Activated T-helper 1 cell treated with anti-CD3 and anti-CD28 coated beads, Interleukin-12 subunit alpha, Interleukin-12 subunit beta, Interleukin-2, Interleukin-4 antibody, amounts not matched to agents 30 ng/mL and 10 ng/mL and 1 ng/mL, durations not matched to agents 14 hours and 24 hours and 36 hours (primary cell): ENCODE data around the gene ZC3H12A. TPM values are rescaled to one million over a fixed set of nuclear protein-coding genes. Genes with fewer than 3 reads are reported as not detected.

Experiments used
- DNase-seq: peaks from one replicate; pipeline ENCODE4 v3.0.0; 2021; ENCODE audit warnings: low spot score
- H3K27ac Mint-ChIP-seq: one replicate; pipeline ENCODE4 v1.8.0; 2021; ENCODE audit warnings: mild to moderate bottlenecking, mixed read lengths
- H3K27me3 Mint-ChIP-seq: one replicate; pipeline ENCODE4 v1.8.0; 2022; ENCODE audit warnings: mild to moderate bottlenecking, moderate library complexity, mixed read lengths; ENCODE audit not compliant: insufficient read depth
- H3K36me3 Mint-ChIP-seq: one replicate; pipeline ENCODE4 v1.8.0; 2021; ENCODE audit warnings: low read depth, mixed read lengths
- H3K4me1 Mint-ChIP-seq: one replicate; pipeline ENCODE4 v1.8.0; 2021; ENCODE audit warnings: low read depth, mixed read lengths
- H3K4me3 Mint-ChIP-seq: one replicate; pipeline ENCODE4 v1.8.0; 2021; ENCODE audit warnings: mild to moderate bottlenecking, moderate library complexity, mixed read lengths
- H3K9me3 Mint-ChIP-seq: one replicate; pipeline ENCODE4 v1.8.0; 2021; ENCODE audit warnings: mixed read lengths
- intact Hi-C: fragments of 100-400 bp; cut with micrococcal nuclease; formaldehyde crosslinking; loops from one replicate; pipeline ENCODE4 v1.15.1; 2024
- total RNA-seq: library from RNA; stranded (reverse); gene quantifications from 2 replicates; pipeline ENCODE4 v1.2.3, GENCODE V29; 2022

Gene ZC3H12A
- total RNA-seq, 1 donor from 2014 or later, result 44.0 TPM

- Mint-ChIP-seq H3K4me1 (peaks cover 45% of the 10 kb centered on the region), H3K27ac (peak overlapping the region; percentile 76), H3K9me3 (no peaks in the 10 kb centered on the region), H3K36me3 (peaks cover 55% of the 10 kb centered on the region), H3K4me3 (peak overlapping the region; percentile 26), H3K27me3 (no peaks in the 10 kb centered on the region)
- intact Hi-C loops, result no loop called here
- no peak for DNase-seq
Measured at GRCh38 chr1:37482796-37483744, 8.7 kb downstream of the ZC3H12A start.

- DNase-seq, result no peak
- peaks cover 38% of the 10 kb centered on the region for H3K4me1 Mint-ChIP-seq
- H3K4me3 Mint-ChIP-seq, result no peak overlapping the region
- H3K27me3 Mint-ChIP-seq, result no peaks in the 10 kb centered on the region
- intact Hi-C loops, result no loop called here
- H3K27ac Mint-ChIP-seq, result peak overlapping the region; percentile 82
- no peaks in the 10 kb centered on the region for H3K9me3 Mint-ChIP-seq
- H3K36me3 Mint-ChIP-seq, result peaks cover 52% of the 10 kb centered on the region
Measured at GRCh38 chr1:37483785-37484184, 9.4 kb downstream of the ZC3H12A start.

- H3K36me3 Mint-ChIP-seq, result peaks cover 45% of the 10 kb centered on the region
- no peaks in the 10 kb centered on the region for H3K9me3 Mint-ChIP-seq
- peaks cover 31% of the 10 kb centered on the region for H3K4me1 Mint-ChIP-seq
- no peaks in the 10 kb centered on the region for H3K27me3 Mint-ChIP-seq
- intact Hi-C loops, result no loop called here
- H3K27ac Mint-ChIP-seq, result peak overlapping the region; percentile 82
- DNase-seq, result no peak
- no peak overlapping the region for H3K4me3 Mint-ChIP-seq
Measured at GRCh38 chr1:37484325-37485051, 10.1 kb downstream of the ZC3H12A start.

GRCh38 chr1:37485902-37486679 lies 11.7 kb downstream of the ZC3H12A start:
- Mint-ChIP-seq H3K27ac (no peak overlapping the region), H3K27me3 (no peaks in the 10 kb centered on the region), H3K4me1 (peaks cover 22% of the 10 kb centered on the region), H3K36me3 (peaks cover 41% of the 10 kb centered on the region), H3K4me3 (no peak overlapping the region), H3K9me3 (no peaks in the 10 kb centered on the region)
- no peak for DNase-seq
- intact Hi-C loops, result loop anchor here (2.0 kb wide), 1 partner anchor 29 kb away; the partner anchor contains the start of gene MEAF6

GRCh38 chr1:37486680-37487618 lies 12.6 kb downstream of the ZC3H12A start:
- intact Hi-C loops, result loop anchor here (1.0 to 2.0 kb wide), 3 partner anchors 9 to 32 kb away; partner anchors contain the start of gene MEAF6
- no peak overlapping the region for H3K4me3 Mint-ChIP-seq
- peaks cover 14% of the 10 kb centered on the region for H3K4me1 Mint-ChIP-seq
- H3K27ac Mint-ChIP-seq, result peak overlapping the region; percentile 68
- no peaks in the 10 kb centered on the region for H3K9me3 Mint-ChIP-seq
- DNase-seq, result peak; percentile 63
- no peaks in the 10 kb centered on the region for H3K27me3 Mint-ChIP-seq
- H3K36me3 Mint-ChIP-seq, result peaks cover 33% of the 10 kb centered on the region

DNA sequence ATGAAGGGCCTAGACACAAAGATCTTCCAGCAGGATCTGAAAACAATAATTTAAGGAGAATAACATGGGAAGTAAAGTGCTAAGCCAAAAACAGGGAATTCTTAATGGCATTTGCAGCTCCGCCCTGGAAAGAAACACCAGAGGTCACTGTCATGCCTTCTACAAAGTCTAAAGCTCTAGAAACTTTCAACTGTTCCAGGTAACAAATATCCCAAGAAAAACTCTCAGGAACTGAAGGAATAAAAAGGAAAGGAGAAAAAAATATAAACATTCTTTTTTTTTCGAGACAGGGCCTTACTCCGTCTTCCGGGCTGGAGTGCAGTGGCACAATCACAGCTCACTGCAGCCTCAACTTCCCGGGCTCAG lies 13.2 kb downstream of the ZC3H12A start:
- H3K9me3 Mint-ChIP-seq, result no peaks in the 10 kb centered on the region
- no peak overlapping the region for H3K4me3 Mint-ChIP-seq
- H3K4me1 Mint-ChIP-seq, result peaks cover 14% of the 10 kb centered on the region
- no peaks in the 10 kb centered on the region for H3K27me3 Mint-ChIP-seq
- intact Hi-C loops, result loop anchor here (1.0 to 2.0 kb wide), 3 partner anchors 9 to 32 kb away; partner anchors contain the start of gene MEAF6
- DNase-seq, result no peak
- no peak overlapping the region for H3K27ac Mint-ChIP-seq
- H3K36me3 Mint-ChIP-seq, result peaks cover 29% of the 10 kb centered on the region

DNA sequence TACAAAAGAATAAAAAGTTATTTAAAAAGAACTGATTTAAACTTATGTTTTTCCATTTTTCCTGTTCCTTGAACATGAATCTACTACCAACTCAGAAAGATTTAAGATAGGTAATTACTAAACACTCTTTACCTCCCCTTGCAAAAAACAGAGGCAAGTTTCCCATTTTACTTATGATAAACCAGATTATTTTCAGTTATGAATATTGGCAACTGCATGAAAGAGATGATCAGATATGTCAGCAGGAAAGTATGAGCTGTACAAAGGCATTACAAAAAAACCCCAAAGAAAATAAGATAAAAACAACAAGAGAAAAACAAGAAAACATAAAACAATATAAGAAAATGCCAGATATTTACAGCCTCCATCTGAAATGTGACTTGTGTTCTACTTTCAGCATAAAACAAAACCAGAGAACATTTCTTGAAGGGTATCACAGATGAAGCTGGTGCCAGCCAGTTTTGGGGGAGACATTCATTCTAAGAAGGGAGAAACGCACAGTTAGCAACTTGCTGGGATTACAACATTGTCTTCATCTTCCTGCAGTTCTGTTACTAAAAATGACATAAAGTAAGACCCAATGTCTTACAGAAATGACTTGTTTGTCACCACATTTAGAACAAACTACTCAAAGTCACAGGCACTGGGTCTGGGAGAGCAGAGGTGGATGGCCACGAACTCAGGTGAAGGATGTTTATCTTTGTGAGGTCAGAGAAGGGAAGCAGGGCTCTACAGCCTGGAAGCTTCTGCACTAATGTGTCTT lies 19.1 kb downstream of the ZC3H12A start:
- Mint-ChIP-seq H3K36me3 (peaks cover 29% of the 10 kb centered on the region), H3K27ac (peak overlapping the region; percentile 37), H3K9me3 (no peaks in the 10 kb centered on the region), H3K27me3 (no peaks in the 10 kb centered on the region), H3K4me1 (peaks cover 5% of the 10 kb centered on the region), H3K4me3 (no peak overlapping the region)
- DNase-seq, result no peak
- intact Hi-C loops, result no loop called here

DNA sequence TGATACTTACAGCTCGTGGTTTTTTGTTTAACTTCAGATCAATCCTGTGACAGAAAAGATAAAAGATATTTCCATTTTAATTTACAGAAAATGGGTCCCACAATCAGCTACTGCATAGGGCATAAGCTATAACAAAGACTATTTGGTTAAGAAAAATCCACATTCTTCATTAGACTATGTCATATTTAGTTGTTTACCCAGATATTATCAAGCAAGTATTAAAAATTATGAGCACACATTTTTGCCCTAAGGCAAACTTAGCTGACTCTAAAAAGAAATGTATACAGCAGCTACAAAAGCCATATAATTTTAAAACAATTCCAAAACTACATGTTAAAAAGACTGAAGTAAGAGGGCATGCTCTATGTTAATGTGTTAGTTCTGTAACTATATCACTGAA lies 21.5 kb downstream of the ZC3H12A start:
- Mint-ChIP-seq H3K4me3 (no peak overlapping the region), H3K27me3 (no peaks in the 10 kb centered on the region), H3K9me3 (no peaks in the 10 kb centered on the region), H3K36me3 (peaks cover 30% of the 10 kb centered on the region), H3K27ac (no peak overlapping the region), H3K4me1 (peaks cover 5% of the 10 kb centered on the region)
- DNase-seq, result no peak
- intact Hi-C loops, result no loop called here

- H3K9me3 Mint-ChIP-seq, result no peaks in the 10 kb centered on the region
- H3K4me3 Mint-ChIP-seq, result no peak overlapping the region
- DNase-seq, result no peak
- H3K27me3 Mint-ChIP-seq, result no peaks in the 10 kb centered on the region
- no peak overlapping the region for H3K27ac Mint-ChIP-seq
- intact Hi-C loops, result no loop called here
- H3K36me3 Mint-ChIP-seq, result peaks cover 33% of the 10 kb centered on the region
- peaks cover 5% of the 10 kb centered on the region for H3K4me1 Mint-ChIP-seq
Measured at GRCh38 chr1:37497832-37498231, 23.5 kb downstream of the ZC3H12A start.

GRCh38 chr1:37498872-37499617 lies 24.7 kb downstream of the ZC3H12A start:
- H3K9me3 Mint-ChIP-seq, result no peaks in the 10 kb centered on the region
- no peaks in the 10 kb centered on the region for H3K4me1 Mint-ChIP-seq
- DNase-seq, result no peak
- H3K4me3 Mint-ChIP-seq, result no peak overlapping the region
- intact Hi-C loops, result no loop called here
- H3K27me3 Mint-ChIP-seq, result no peaks in the 10 kb centered on the region
- H3K27ac Mint-ChIP-seq, result no peak overlapping the region
- H3K36me3 Mint-ChIP-seq, result peaks cover 25% of the 10 kb centered on the region

- Mint-ChIP-seq H3K4me3 (no peak overlapping the region), H3K27me3 (no peaks in the 10 kb centered on the region), H3K27ac (no peak overlapping the region), H3K36me3 (peaks cover 25% of the 10 kb centered on the region), H3K4me1 (no peaks in the 10 kb centered on the region), H3K9me3 (no peaks in the 10 kb centered on the region)
- DNase-seq, result no peak
- intact Hi-C loops, result no loop called here
Measured at GRCh38 chr1:37501661-37502060, 27.3 kb downstream of the ZC3H12A start.
